ENCODE measurements around the gene ANGPTL4. TPM values are rescaled to one million over a fixed set of nuclear protein-coding genes. Genes with fewer than 3 reads are reported as not detected.

The ANGPTL4 gene
- total and polyA plus RNA-seq, 9 of the 15 experiments (the other 6 are each of a cell fraction or from before 2014, with no cell fraction given), result 0.05 to 0.77 (median 0.22) TPM; not detected in 4

DNA sequence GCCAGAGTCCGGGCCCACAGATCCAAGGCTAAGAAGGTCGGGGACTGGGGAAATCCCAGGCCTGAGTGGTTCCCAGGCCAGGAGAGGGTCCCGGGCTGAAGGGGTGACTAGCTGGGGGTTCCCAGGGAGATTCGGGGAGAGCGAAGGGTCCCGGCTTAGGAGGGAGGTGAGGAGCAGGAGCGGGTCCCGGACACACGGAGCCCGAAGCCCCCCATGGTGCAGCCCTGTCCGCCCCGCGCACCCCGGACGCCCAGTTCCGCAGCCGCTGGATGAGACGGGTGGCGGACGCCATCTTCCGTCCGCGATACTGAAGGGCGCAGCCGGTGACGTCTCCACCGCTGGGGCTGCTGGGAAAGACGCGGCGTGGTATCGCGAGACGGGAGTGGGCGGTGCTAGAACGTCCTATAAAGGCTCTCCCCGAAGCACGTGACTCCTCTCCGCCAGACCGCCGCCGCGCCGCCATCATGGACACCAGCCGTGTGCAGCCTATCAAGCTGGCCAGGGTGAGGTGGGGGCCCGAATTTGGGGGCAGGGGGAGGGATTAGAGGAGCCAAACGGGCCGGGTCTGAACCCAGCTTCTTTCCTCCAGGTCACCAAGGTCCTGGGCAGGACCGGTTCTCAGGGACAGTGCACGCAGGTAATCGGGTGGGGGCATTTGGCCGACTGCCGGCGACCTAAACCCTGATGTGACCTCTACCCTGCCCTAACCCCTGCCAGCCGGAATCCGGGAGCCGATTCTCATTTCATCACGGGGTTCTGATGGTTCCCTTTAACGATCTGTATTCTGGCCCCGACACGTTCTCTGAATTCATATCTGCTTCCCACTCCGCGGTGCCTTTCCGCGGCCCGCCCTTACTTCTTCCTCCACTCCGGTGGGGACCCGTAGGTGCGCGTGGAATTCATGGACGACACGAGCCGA, 42.6 kb upstream of the ANGPTL4 start, which contains the start of the genes NDUFA7 and RPS28 (continued):
- TF ChIP-seq, protein P1, sequence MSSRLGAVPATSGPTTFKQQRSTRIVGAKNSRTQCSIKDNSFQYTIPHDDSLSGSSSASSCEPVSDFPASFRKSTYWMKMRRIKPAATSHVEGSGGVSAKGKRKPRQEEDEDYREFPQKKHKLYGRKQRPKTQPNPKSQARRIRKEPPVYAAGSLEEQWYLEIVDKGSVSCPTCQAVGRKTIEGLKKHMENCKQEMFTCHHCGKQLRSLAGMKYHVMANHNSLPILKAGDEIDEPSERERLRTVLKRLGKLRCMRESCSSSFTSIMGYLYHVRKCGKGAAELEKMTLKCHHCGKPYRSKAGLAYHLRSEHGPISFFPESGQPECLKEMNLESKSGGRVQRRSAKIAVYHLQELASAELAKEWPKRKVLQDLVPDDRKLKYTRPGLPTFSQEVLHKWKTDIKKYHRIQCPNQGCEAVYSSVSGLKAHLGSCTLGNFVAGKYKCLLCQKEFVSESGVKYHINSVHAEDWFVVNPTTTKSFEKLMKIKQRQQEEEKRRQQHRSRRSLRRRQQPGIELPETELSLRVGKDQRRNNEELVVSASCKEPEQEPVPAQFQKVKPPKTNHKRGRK (tag; IDR thresholded peaks at IDR 0.05), result no peak
- TF ChIP-seq CREB5 (CRISPR knock-in tag; IDR thresholded peaks at IDR 0.05) (no peak), CREB3 (tag; conservative IDR thresholded peaks at IDR 0.05; ENCODE audit: low read depth) (no peak), ZNF282 (CRISPR knock-in tag; IDR thresholded peaks at IDR 0.05) (no peak), GABPA (tag; conservative IDR thresholded peaks at IDR 0.05; ENCODE audit: low read depth) (no peak), IRF2 (CRISPR knock-in tag; IDR thresholded peaks at IDR 0.05) (no peak), TCFL5 (CRISPR knock-in tag; conservative IDR thresholded peaks at IDR 0.05) (no peak), USF2 (CRISPR knock-in tag; IDR thresholded peaks at IDR 0.05) (peak; percentile 91), ZNF75A (CRISPR knock-in tag; IDR thresholded peaks at IDR 0.05) (no peak), ZNF764 (CRISPR knock-in tag; IDR thresholded peaks at IDR 0.05; ENCODE audit: low read depth) (no peak), ZKSCAN3 (CRISPR knock-in tag; IDR thresholded peaks at IDR 0.05) (no peak), SRSF7 (optimal IDR thresholded peaks at IDR 0.05; ENCODE audit: low read depth, low read length) (no peak), PHF21A (IDR thresholded peaks at IDR 0.05; ENCODE audit: borderline replicate concordance, low read depth) (no peak), NFYB (IDR thresholded peaks at IDR 0.05; ENCODE audit: extremely low read depth, insufficient read length) (no peak), NCOA4 (IDR thresholded peaks at IDR 0.05; ENCODE audit: partially characterized antibody) (no peak), ETS2 (tag; IDR thresholded peaks at IDR 0.05; ENCODE audit: borderline replicate concordance, poor library complexity, severe bottlenecking) (no peak), GTF2E2 (tag; IDR thresholded peaks at IDR 0.05) (peak; percentile 96), POLR2AphosphoS2 (IDR thresholded peaks at IDR 0.05; ENCODE audit: low read length) (no peak), MAFG (tag; conservative IDR thresholded peaks at IDR 0.05) (no peak), ZNF778 (CRISPR knock-in tag; IDR thresholded peaks at IDR 0.05) (no peak)
- TF ChIP-seq, protein P2, sequence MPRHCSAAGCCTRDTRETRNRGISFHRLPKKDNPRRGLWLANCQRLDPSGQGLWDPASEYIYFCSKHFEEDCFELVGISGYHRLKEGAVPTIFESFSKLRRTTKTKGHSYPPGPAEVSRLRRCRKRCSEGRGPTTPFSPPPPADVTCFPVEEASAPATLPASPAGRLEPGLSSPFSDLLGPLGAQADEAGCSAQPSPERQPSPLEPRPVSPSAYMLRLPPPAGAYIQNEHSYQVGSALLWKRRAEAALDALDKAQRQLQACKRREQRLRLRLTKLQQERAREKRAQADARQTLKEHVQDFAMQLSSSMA (CRISPR knock-in tag; IDR thresholded peaks at IDR 0.05), result no peak
